Ectodermal cell (in vitro differentiated cells): Measurements from ENCODE around the gene PLEKHB2.
"Not testable (repeated sequence)": the region's sequence is repeated elsewhere in the genome, so short reads cannot be mapped to it uniquely, and the experiment has no call there.

ENCODE experiments used
- H3K27ac ChIP-seq: 2 replicates; pipeline ENCODE4 v1.7.0; 2013; ENCODE audit warnings: mild to moderate bottlenecking, low read depth, low read length; ENCODE audit not compliant: insufficient read depth, poor library complexity, severe bottlenecking
- H3K27me3 ChIP-seq: 2 replicates; pipeline ENCODE4 v1.7.0; 2013; ENCODE audit warnings: mild to moderate bottlenecking, low read length; ENCODE audit not compliant: insufficient read depth, control insufficient read depth, poor library complexity, severe bottlenecking
- H3K36me3 ChIP-seq: one replicate; pipeline ENCODE4 v1.7.0; 2013; ENCODE audit warnings: low read length; ENCODE audit not compliant: control insufficient read depth, insufficient read depth
- H3K4me1 ChIP-seq: one replicate; pipeline ENCODE4 v1.7.0; 2013; ENCODE audit warnings: low read length; ENCODE audit not compliant: control insufficient read depth, insufficient read depth
- H3K4me3 ChIP-seq: 2 replicates; pipeline ENCODE4 v1.7.0; 2013; ENCODE audit warnings: low read depth, low read length, control low read depth; ENCODE audit not compliant: insufficient read depth
- H3K9me3 ChIP-seq: 2 replicates; pipeline ENCODE4 v1.7.0; 2013; ENCODE audit warnings: mild to moderate bottlenecking, low read length, moderate library complexity; ENCODE audit not compliant: control insufficient read depth
- WGBS, 2 experiments: methylation state at CpG; one replicate each; pipeline ENCODE4 v1.1.7; 2013; ENCODE audit warnings: missing lambda C conversion rate in 2 of 2; 5-methylcytosine and 5-hydroxymethylcytosine counted together

PLEKHB2 gene

GRCh38 chr2:131094463-131095281, 10.5 kb upstream of the PLEKHB2 start:
- peaks cover 4% of the 10 kb centered on the region for H3K36me3 ChIP-seq
- no peaks in the 10 kb centered on the region for H3K9me3 ChIP-seq
- no peak overlapping the region for H3K4me3 ChIP-seq
- WGBS, 2 experiments, result 91 to 93% methylated on average over 20 to 22 of the region's 22 CpGs
- H3K27ac ChIP-seq, result no peak overlapping the region
- H3K4me1 ChIP-seq, result no peaks in the 10 kb centered on the region
- no peaks in the 10 kb centered on the region for H3K27me3 ChIP-seq

- Histone ChIP-seq H3K27me3 (no peaks in the 10 kb centered on the region), H3K27ac (no peak overlapping the region), H3K4me3 (no peak overlapping the region), H3K4me1 (peaks cover 5% of the 10 kb centered on the region), H3K9me3 (no peaks in the 10 kb centered on the region), H3K36me3 (no peaks in the 10 kb centered on the region)
- 91 to 96% methylated on average over 2 of the region's 2 CpGs for WGBS, 2 experiments
These were observed 2.0 kb upstream of the PLEKHB2 start for GRCh38 chr2:131103165-131103564.

- 15% methylated on average over 18 of the region's 20 CpGs for WGBS, 2 experiments
- Histone ChIP-seq H3K4me3 (peak overlapping the region; percentile 91), H3K27ac (peak overlapping the region; percentile 26)
These were observed 515 bp upstream of the PLEKHB2 start for GRCh38 chr2:131104487-131105155.

GRCh38 chr2:131105950-131106801, 1.0 kb downstream of the PLEKHB2 start:
- no peaks in the 10 kb centered on the region for H3K9me3 ChIP-seq
- H3K27me3 ChIP-seq, result no peaks in the 10 kb centered on the region
- H3K4me1 ChIP-seq, result peaks cover 5% of the 10 kb centered on the region
- H3K4me3 ChIP-seq, result peak overlapping the region; percentile 91
- no peaks in the 10 kb centered on the region for H3K36me3 ChIP-seq
- WGBS, 2 experiments, result 6 to 7% methylated on average over 19 of the region's 19 CpGs
- no peak overlapping the region for H3K27ac ChIP-seq

More at GRCh38 chr2:131104487-131105155, 515 bp upstream of the PLEKHB2 start:
- no peaks in the 10 kb centered on the region for H3K36me3 ChIP-seq
- peaks cover 5% of the 10 kb centered on the region for H3K4me1 ChIP-seq
- no peaks in the 10 kb centered on the region for H3K27me3 ChIP-seq
- H3K9me3 ChIP-seq, result no peaks in the 10 kb centered on the region

- Histone ChIP-seq H3K4me1 (no peaks in the 10 kb centered on the region), H3K36me3 (no peaks in the 10 kb centered on the region), H3K27ac (no peak overlapping the region), H3K4me3 (no peak overlapping the region), H3K9me3 (no peaks in the 10 kb centered on the region), H3K27me3 (no peaks in the 10 kb centered on the region)
- WGBS, 2 experiments, result 99 to 100% methylated on average over 2 of the region's 2 CpGs
These were observed 7.4 kb downstream of the PLEKHB2 start for GRCh38 chr2:131112529-131112928.

DNA sequence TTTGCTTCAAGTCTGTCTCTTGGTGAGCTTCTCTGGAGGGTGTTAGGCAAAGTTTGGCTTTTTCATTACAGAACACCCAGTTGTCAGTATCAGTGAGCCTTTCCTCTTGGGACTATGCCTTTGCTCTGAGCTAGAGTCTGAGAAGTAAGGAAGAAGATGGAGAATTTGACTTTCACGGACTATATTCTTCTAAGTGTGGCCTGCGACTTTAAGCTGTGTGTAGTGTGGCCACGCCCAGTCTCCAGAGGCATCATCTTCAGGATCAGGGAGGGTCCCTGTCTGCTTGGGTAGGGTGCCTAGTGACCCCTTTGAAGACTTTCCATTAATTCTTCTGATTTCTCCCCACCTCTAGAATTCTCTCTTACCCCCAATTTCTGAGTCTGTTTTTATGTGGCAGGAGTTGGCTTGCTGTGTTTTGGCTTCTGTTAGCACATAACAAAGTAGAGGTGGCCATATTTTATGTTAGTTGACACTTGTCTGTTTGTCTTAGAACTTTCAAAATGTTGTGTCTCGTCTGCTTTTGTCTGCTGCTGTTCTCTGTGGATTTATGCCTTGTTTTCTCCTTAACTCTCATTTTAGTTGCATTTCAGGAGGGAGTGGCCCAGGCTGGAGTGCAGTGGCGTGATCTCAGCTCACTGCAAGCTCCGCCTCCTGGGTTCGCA, 8.6 kb downstream of the PLEKHB2 start:
- H3K9me3 ChIP-seq, result no peaks in the 10 kb centered on the region
- H3K4me1 ChIP-seq, result no peaks in the 10 kb centered on the region
- no peak overlapping the region for H3K4me3 ChIP-seq
- WGBS, 2 experiments, result 91 to 94% methylated on average over 7 of the region's 7 CpGs
- no peaks in the 10 kb centered on the region for H3K27me3 ChIP-seq
- H3K36me3 ChIP-seq, result no peaks in the 10 kb centered on the region
- H3K27ac ChIP-seq, result no peak overlapping the region

- H3K4me1 ChIP-seq, H3K27me3 ChIP-seq, H3K27ac ChIP-seq, H3K36me3 ChIP-seq, H3K4me3 ChIP-seq, H3K9me3 ChIP-seq: not testable (repeated sequence)
- 92 to 96% methylated on average over 3 of the region's 3 CpGs for WGBS, 2 experiments
These were observed 9.8 kb downstream of the PLEKHB2 start for GRCh38 chr2:131114950-131115349.

GRCh38 chr2:131115752-131116151, 10.6 kb downstream of the PLEKHB2 start:
- Histone ChIP-seq H3K27me3 (no peaks in the 10 kb centered on the region), H3K4me1 (no peaks in the 10 kb centered on the region), H3K27ac (no peak overlapping the region), H3K4me3 (no peak overlapping the region), H3K36me3 (no peaks in the 10 kb centered on the region), H3K9me3 (no peaks in the 10 kb centered on the region)

DNA sequence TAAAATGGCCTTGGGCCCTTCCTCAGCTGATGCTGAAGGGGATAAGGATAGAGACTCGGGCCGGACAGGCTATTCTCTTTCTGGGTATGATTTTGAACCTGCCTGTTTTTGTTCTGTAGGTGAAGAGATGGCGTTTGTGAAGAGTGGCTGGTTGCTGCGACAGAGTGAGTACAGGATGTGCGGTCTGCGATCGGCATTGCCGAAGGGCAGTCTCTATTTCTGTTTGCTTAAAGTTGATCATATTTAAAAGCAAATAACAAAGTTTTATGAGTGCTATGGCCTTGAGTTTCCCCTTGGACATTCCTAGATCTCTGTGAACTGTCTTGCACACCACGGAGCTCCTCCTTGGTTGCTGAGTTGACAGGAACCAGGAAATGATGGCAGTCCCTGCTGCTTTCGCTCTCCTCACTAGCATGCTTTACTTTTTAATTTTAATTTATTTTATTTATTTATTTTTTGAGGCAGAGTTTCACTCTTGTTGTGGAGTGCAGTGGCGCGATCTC, 15.7 kb downstream of the PLEKHB2 start:
- Histone ChIP-seq H3K36me3 (peaks cover 4% of the 10 kb centered on the region), H3K4me3 (no peak overlapping the region), H3K27me3 (no peaks in the 10 kb centered on the region), H3K9me3 (no peaks in the 10 kb centered on the region), H3K27ac (no peak overlapping the region), H3K4me1 (no peaks in the 10 kb centered on the region)
- WGBS, 2 experiments, result 96% methylated on average over 11 to 12 of the region's 12 CpGs
